ENCODE results near the gene PNMA6F.

PNMA6F gene

DNA sequence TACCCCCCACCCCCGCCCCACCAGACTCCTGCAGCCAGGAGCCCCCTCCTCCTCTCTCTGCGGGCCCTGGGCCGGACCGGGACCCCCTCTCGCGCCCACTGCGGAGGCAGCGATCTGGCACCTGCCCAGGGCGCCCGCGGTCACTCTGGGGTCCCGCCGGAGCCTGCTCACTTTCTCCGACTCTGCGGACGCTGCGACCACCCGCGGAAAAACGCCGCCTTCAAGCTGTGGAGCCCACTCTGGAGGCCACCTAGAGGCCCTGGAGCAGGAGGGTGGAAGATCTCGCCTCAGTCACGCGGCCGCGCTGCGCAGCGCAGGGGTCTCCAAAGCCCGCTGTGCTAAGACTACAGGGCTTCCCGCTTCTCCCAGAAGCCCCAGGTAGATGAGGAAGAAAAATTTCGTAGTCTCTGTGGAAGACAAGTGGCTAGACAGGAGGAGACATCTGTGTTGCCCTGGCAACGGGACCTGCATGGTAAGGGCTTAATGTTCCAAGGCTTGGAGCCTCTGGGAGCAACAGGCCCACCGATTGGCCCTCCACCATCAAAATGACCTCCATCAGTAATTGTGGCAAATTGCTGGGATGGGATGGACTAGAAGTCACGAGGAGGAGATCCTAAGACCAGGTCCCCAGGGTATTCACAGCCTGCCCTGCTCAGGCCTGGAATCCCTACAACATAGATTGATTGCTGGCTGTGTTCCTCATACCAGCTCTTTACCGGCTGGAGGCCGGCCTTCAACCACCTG, at the start of gene PNMA6F:
Gene PNMA6F, minus strand, starts transcription at position 387 of the 744 bp plus-strand sequence. CDS start 1,093 bp downstream, outside the sequence.
- Histone ChIP-seq H3K27me3 (ENCODE audit: insufficient read depth, low read length) (peaks cover 27% of the 10 kb centered on the region), H3K9me3 (ENCODE audit: low read length) (no peaks in the 10 kb centered on the region), H2AFZ (ENCODE audit: low read depth, low read length) (no peak within 1 kb of the TSS), H3K36me3 (ENCODE audit: insufficient read depth, low read length) (no peaks in the 10 kb centered on the region), H3K4me3 (ENCODE audit: low read length) (no peak within 1 kb of the TSS), H3K4me1 (ENCODE audit: insufficient read depth, low read length) (no peaks in the 10 kb centered on the region)

DNA sequence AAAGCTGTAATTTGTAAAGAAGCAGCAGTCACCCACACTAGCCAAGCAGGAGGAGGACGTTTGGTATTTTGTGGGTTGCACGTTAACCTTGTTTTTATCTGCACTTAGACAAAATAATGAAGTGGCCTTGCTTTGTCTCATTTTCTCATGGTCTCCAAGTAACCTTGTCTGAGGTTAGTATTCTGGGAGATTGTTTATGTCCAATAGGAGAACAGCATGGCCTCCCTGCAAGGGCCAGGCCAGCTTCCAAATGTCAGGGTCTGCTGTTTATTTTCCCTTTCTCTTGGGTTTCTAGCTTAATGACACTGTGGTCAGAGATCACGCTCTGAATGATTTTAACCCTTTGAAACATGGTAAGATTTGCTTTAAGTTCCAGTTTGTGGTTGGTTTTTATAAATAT, 49.7 kb upstream of the PNMA6F start:
- no peaks in the 10 kb centered on the region for H3K9me3 ChIP-seq (ENCODE audit: low read length)
- peaks cover 4% of the 10 kb centered on the region for H3K27me3 ChIP-seq (ENCODE audit: insufficient read depth, low read length)
- no peaks in the 10 kb centered on the region for H3K36me3 ChIP-seq (ENCODE audit: insufficient read depth, low read length)
- peaks cover 3% of the 10 kb centered on the region for H3K4me1 ChIP-seq (ENCODE audit: insufficient read depth, low read length)
- no peak overlapping the region for H3K4me3 ChIP-seq (ENCODE audit: low read length)
- H2AFZ ChIP-seq (ENCODE audit: low read depth, low read length) = no peak overlapping the region

DNA sequence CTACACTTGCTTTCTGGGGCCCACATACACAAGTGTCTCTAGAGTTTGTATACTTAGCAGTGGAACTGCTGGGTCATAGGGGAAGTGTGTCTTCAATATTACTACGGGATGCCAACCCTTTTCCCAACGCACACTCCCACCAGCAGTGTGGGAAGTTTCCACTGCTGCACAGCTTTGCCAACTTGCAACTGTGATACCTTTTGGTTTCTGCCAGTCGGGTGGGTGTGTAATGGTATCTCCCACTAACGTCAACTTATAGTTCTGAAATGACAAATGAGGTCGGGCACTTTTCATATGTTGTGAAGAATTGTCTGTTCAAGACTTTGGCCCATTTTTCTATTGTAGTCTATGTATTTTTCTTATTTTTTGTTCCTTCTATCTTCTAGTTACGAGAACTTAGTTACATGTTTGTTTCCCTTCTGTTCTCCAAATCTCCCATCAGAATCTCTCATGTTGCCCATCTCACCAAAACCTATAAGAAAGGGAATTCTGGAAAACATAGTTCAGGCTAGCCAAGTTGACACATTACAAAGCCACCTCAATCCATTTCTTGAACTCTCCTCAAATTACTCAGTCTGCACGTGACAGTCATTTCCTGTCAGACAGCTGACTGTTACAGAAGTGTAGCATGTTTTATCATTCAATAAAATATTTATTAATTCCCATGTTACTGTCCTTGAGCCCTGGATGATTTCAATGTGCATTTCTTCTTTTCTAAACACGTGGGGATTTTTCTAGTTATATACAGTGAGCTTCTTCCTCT, 48.9 kb upstream of the PNMA6F start:
- Histone ChIP-seq H3K4me1 (ENCODE audit: insufficient read depth, low read length) (peaks cover 3% of the 10 kb centered on the region), H3K9me3 (ENCODE audit: low read length) (no peaks in the 10 kb centered on the region), H3K36me3 (ENCODE audit: insufficient read depth, low read length) (no peaks in the 10 kb centered on the region), H2AFZ (ENCODE audit: low read depth, low read length) (no peak overlapping the region), H3K27me3 (ENCODE audit: insufficient read depth, low read length) (peaks cover 4% of the 10 kb centered on the region), H3K4me3 (ENCODE audit: low read length) (no peak overlapping the region)

DNA sequence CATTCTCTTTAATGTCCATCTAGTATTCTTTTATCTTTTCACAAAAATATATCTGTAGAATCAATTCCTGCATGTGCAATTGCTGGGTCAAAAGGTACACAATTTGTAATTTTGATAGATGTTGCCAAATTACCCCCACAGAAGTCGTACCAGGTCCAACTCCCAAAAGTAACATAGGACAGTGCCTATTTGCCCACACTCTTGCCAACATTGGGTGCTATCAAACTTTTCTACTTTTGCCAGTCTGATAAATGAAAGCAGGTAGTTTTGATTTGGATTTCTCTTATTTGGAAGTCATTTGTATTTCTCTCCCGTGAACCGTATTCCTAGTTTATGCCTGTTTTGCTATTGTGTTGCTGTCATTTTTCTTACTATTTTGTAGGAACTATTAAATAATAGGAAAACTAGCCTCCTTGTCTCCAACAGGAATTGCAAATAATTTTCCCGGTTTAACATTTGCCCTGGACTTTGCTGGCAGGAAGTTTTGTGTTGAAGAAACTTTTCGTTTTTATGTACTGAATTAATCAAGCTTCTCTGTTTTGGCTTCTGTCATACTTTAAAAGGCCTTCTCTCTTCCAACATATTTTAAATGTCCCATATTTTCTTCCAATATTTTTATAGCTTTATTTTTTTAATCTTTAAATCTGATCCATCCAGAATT, 45.4 kb upstream of the PNMA6F start:
- Histone ChIP-seq H3K4me1 (ENCODE audit: insufficient read depth, low read length) (peaks cover 5% of the 10 kb centered on the region), H2AFZ (ENCODE audit: low read depth, low read length) (no peak overlapping the region), H3K4me3 (ENCODE audit: low read length) (no peak overlapping the region), H3K36me3 (ENCODE audit: insufficient read depth, low read length) (no peaks in the 10 kb centered on the region), H3K27me3 (ENCODE audit: insufficient read depth, low read length) (no peaks in the 10 kb centered on the region), H3K9me3 (ENCODE audit: low read length) (no peaks in the 10 kb centered on the region)

DNA sequence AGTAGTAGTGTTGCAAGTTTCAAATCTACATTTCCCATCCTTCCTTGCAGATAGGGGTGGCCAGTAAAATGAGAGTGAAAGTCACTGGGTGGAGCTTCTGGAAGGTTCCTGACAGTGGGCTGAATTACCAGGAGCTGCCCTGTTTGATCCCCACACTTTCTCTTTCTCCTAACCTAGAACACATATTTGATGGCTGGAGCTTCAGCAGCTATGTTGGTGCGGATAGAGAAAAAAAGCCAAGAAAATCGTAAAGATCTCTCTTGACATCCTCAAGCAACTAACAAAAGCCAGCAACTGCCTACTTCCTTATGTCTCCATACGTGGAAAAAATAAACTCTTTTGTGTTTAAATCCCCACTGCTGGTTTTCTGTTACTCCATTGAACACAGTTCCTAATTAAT, 44.6 kb upstream of the PNMA6F start:
- Histone ChIP-seq H3K27me3 (ENCODE audit: insufficient read depth, low read length) (no peaks in the 10 kb centered on the region), H3K36me3 (ENCODE audit: insufficient read depth, low read length) (no peaks in the 10 kb centered on the region), H3K4me3 (ENCODE audit: low read length) (no peak overlapping the region), H2AFZ (ENCODE audit: low read depth, low read length) (no peak overlapping the region), H3K9me3 (ENCODE audit: low read length) (no peaks in the 10 kb centered on the region), H3K4me1 (ENCODE audit: insufficient read depth, low read length) (peaks cover 4% of the 10 kb centered on the region)

DNA sequence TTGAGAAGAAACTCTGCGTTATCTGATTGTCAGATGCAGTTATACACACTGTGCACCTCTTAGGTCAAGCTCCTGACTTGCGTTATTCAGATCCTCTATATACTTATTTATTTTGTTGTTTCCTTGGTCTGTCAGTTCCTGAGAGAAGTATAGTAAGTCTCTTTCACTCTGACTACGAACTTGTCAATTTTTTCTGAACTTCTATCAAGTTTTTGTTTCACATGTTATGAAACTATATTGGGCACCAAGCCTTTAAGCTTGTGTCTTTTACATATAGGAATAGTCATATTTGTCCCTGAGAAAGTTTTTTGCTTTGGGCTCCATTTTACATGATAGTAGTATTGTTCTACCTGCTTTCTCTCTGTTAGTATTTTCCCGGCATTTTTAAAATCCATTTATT, 44.1 kb upstream of the PNMA6F start:
- Histone ChIP-seq H3K4me1 (ENCODE audit: insufficient read depth, low read length) (peaks cover 2% of the 10 kb centered on the region), H2AFZ (ENCODE audit: low read depth, low read length) (no peak overlapping the region), H3K36me3 (ENCODE audit: insufficient read depth, low read length) (no peaks in the 10 kb centered on the region), H3K27me3 (ENCODE audit: insufficient read depth, low read length) (no peaks in the 10 kb centered on the region), H3K9me3 (ENCODE audit: low read length) (no peaks in the 10 kb centered on the region), H3K4me3 (ENCODE audit: low read length) (no peak overlapping the region)

DNA sequence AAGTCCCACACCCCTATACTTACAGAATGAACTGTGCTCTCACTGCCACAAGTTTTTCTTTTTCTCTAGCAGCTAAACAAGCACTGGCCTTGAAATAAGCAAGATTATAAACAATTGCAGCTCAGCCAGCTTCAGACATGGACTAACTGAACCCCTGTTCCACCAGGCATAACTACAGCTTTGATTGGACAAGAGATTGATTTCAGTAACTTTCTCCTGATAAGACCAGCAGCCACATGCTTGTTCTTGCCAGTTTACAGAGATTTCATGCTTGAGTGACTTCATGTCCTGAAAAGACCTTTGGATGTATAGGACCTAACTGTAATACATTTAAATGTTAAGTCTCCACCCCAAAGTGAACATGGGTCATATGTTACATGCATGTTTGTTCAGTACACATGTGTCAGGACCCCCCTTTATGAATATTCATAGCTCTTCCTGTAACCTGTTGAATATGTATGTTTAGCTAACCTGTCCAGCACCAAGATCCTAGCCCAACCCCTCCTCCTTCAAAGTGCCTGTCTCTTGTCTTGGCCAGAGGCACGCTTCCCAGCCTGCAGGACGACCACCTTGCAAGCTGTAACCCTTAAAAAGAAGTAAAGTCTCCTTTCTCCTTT, 40.3 kb upstream of the PNMA6F start:
- no peaks in the 10 kb centered on the region for H3K36me3 ChIP-seq (ENCODE audit: insufficient read depth, low read length)
- H3K27me3 ChIP-seq (ENCODE audit: insufficient read depth, low read length) = no peaks in the 10 kb centered on the region
- peaks cover 2% of the 10 kb centered on the region for H3K4me1 ChIP-seq (ENCODE audit: insufficient read depth, low read length)
- peaks cover 4% of the 10 kb centered on the region for H3K9me3 ChIP-seq (ENCODE audit: low read length)
- H2AFZ ChIP-seq (ENCODE audit: low read depth, low read length) = no peak overlapping the region
- H3K4me3 ChIP-seq (ENCODE audit: low read length) = no peak overlapping the region

DNA sequence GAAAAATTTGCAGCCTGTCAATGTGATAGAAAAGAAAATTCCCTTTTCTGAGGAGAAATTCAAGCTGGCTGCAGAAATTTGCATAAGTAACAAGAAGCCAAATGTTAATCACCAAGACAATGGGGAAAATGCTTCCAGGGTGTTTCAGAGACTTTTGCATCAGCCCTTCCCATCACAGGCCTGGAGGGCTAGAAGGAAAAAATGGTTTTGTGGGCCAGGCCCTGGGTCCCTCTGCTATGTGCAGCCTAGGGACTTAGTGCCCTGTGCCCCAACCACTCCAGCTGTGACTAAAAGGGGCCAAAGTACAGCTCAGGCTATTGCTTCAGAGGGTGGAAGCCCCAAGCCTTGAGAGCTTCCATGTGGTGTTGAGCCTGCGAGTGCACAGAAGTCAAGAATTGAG, 36.3 kb upstream of the PNMA6F start:
- Histone ChIP-seq H3K27me3 (ENCODE audit: insufficient read depth, low read length) (no peaks in the 10 kb centered on the region), H2AFZ (ENCODE audit: low read depth, low read length) (no peak overlapping the region), H3K9me3 (ENCODE audit: low read length) (peaks cover 8% of the 10 kb centered on the region), H3K36me3 (ENCODE audit: insufficient read depth, low read length) (no peaks in the 10 kb centered on the region), H3K4me3 (ENCODE audit: low read length) (no peak overlapping the region), H3K4me1 (ENCODE audit: insufficient read depth, low read length) (peaks cover 2% of the 10 kb centered on the region)

DNA sequence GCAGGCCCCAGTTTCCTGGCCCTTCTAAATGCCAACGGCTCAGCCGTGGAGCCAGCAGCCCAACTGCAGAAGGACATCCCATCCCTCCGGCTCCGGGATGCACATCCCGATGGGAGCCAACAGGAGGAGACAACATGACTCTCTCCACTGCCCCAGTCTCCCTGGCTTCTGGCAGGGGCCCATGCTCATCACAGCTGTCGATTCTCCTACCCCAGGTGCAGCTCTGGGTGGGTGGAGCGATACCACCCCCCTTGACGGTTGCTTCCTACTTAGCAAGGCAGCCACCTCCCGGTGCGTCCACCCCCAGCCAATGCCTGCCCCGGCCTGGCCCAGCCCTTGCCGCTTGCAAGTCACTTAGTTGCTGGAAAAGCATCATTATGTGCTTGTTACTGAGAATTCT, 31.8 kb upstream of the PNMA6F start:
- H3K4me3 ChIP-seq (ENCODE audit: low read length) = no peak overlapping the region
- peaks cover 2% of the 10 kb centered on the region for H3K36me3 ChIP-seq (ENCODE audit: insufficient read depth, low read length)
- H3K27me3 ChIP-seq (ENCODE audit: insufficient read depth, low read length) = no peaks in the 10 kb centered on the region

DNA sequence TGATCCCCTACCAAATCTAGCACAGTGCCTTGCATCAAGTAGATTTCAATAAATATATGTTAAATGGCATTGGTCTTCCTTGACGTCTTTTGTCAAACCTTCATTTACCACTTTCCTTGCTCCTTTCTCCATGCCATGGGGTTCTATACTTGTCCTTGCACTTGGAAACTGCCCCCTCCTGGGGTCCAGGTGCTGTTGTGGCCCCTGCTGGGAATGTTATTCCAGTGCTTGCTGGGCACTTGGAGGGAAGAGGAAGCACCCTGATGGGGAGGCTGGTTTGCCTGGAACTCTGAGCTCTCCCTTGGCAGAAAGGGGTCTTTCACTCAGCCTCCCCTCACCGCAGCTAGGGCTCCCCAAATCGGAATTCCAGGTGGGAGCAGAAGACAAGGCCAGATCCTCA, 31.3 kb upstream of the PNMA6F start:
- Histone ChIP-seq H3K36me3 (ENCODE audit: insufficient read depth, low read length) (peaks cover 6% of the 10 kb centered on the region), H3K4me3 (ENCODE audit: low read length) (no peak overlapping the region), H3K9me3 (ENCODE audit: low read length) (peaks cover 4% of the 10 kb centered on the region), H2AFZ (ENCODE audit: low read depth, low read length) (no peak overlapping the region), H3K4me1 (ENCODE audit: insufficient read depth, low read length) (no peaks in the 10 kb centered on the region), H3K27me3 (ENCODE audit: insufficient read depth, low read length) (no peaks in the 10 kb centered on the region)

More for the DNA sequence above, 31.8 kb upstream of the PNMA6F start:
- H2AFZ ChIP-seq (ENCODE audit: low read depth, low read length) = no peak overlapping the region
- H3K9me3 ChIP-seq (ENCODE audit: low read length) = peaks cover 7% of the 10 kb centered on the region
- no peaks in the 10 kb centered on the region for H3K4me1 ChIP-seq (ENCODE audit: insufficient read depth, low read length)

DNA sequence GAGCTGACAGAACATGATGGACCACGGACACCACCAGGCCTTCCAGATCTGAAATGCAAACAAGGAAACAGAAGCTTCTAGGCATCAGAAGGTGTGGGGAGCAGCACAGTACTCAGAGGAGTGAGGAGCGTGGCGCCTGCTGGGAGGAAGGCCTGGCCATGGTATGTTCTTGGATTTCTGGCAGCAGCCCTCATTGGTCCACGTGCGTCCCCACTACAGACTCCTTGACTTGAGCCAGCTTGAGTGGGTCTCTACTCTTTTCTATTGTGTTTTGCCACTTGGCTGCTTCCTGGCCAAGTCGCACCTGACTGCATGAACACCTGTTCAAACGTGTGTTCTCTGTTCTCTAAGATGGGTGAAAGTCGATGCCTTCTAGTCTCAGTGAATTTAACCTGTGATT, 30.4 kb upstream of the PNMA6F start:
- H3K36me3 ChIP-seq (ENCODE audit: insufficient read depth, low read length) = peaks cover 13% of the 10 kb centered on the region
- no peak overlapping the region for H2AFZ ChIP-seq (ENCODE audit: low read depth, low read length)
- no peaks in the 10 kb centered on the region for H3K4me1 ChIP-seq (ENCODE audit: insufficient read depth, low read length)
- peaks cover 4% of the 10 kb centered on the region for H3K9me3 ChIP-seq (ENCODE audit: low read length)
- H3K4me3 ChIP-seq (ENCODE audit: low read length) = no peak overlapping the region
- H3K27me3 ChIP-seq (ENCODE audit: insufficient read depth, low read length) = no peaks in the 10 kb centered on the region

DNA sequence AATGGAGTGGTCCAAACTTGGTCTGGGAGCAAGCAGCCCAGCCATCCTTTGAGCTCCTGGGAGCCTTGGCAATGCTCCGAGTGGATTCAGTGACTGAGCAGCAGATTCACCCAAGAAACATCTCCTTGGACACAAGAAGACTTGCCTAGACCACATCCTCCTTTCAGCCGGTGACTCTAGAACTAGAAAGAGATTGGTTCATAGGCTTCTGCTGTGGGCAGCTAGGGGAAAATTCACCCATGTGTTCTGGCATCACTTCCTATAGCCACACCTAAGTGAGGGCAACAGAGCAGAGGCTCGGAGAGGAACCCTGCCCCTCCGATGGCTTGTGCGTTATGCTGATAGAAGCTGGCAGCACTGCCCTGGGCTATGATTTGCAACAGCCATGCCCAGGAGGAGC, 28.4 kb upstream of the PNMA6F start:
- Histone ChIP-seq H3K9me3 (ENCODE audit: low read length) (no peaks in the 10 kb centered on the region), H2AFZ (ENCODE audit: low read depth, low read length) (no peak overlapping the region), H3K36me3 (ENCODE audit: insufficient read depth, low read length) (peaks cover 16% of the 10 kb centered on the region), H3K4me1 (ENCODE audit: insufficient read depth, low read length) (no peaks in the 10 kb centered on the region), H3K4me3 (ENCODE audit: low read length) (no peak overlapping the region), H3K27me3 (ENCODE audit: insufficient read depth, low read length) (no peaks in the 10 kb centered on the region)

DNA sequence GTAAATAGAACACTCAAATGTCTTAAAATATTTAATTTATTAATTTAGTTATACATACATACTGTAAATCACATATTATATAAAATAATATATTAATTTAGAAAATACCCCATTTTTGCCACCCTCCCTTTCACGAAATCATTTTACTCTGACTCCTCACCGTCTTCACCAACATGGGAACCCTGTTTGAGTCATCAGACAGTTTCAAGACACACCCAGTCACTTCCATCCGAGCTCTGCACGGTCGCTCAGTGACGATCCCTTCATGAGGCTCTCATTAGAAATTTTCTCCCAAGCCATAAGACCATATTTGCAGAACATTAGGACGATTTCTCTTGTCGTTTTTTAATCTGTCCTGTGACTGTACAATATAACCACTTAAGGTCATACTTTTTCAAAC, 26.9 kb upstream of the PNMA6F start:
- Histone ChIP-seq H3K27me3 (ENCODE audit: insufficient read depth, low read length) (no peaks in the 10 kb centered on the region), H3K4me3 (ENCODE audit: low read length) (no peak overlapping the region), H2AFZ (ENCODE audit: low read depth, low read length) (no peak overlapping the region), H3K9me3 (ENCODE audit: low read length) (no peaks in the 10 kb centered on the region), H3K4me1 (ENCODE audit: insufficient read depth, low read length) (no peaks in the 10 kb centered on the region), H3K36me3 (ENCODE audit: insufficient read depth, low read length) (peaks cover 24% of the 10 kb centered on the region)

All from neuron (in vitro differentiated cells).